HG02981 (cell line): Measurements from ENCODE around the gene COL4A1.

Experiments
- ATAC-seq: cut with Tn5 transposase; IDR thresholded peaks from one replicate; pipeline ENCODE4 v1.9.1; 2021; ENCODE audit warnings: mild to moderate bottlenecking, moderate library complexity; ENCODE audit not compliant: unreplicated experiment

Gene COL4A1

GRCh38 chr13:110179116-110179856 lies 127.7 kb downstream of the COL4A1 start:
- ATAC-seq, result no peak

- no peak for ATAC-seq
Measured at GRCh38 chr13:110177790-110178189, 129.2 kb downstream of the COL4A1 start.

GRCh38 chr13:110176431-110176830 lies 130.5 kb downstream of the COL4A1 start:
- ATAC-seq, result no peak

- no peak for ATAC-seq
Measured at GRCh38 chr13:110173247-110173818, 133.6 kb downstream of the COL4A1 start.

- ATAC-seq, result no peak
Measured at GRCh38 chr13:110170882-110171281, 136.1 kb downstream of the COL4A1 start.

GRCh38 chr13:110170020-110170790 lies 136.8 kb downstream of the COL4A1 start:
- ATAC-seq, result no peak

- no peak for ATAC-seq
Measured at GRCh38 chr13:110168999-110169933, 137.7 kb downstream of the COL4A1 start.

- no peak for ATAC-seq
Measured at GRCh38 chr13:110166598-110166997, 140.4 kb downstream of the COL4A1 start.

- ATAC-seq, result no peak
Measured at GRCh38 chr13:110164706-110165105, 142.3 kb downstream of the COL4A1 start.

GRCh38 chr13:110162866-110163658 lies 143.9 kb downstream of the COL4A1 start:
- no peak for ATAC-seq

GRCh38 chr13:110162053-110162452 lies 144.9 kb downstream of the COL4A1 start:
- no peak for ATAC-seq

GRCh38 chr13:110161112-110161882 lies 145.7 kb downstream of the COL4A1 start:
- no peak for ATAC-seq

- ATAC-seq, result no peak
Measured at GRCh38 chr13:110158226-110158625, 148.7 kb downstream of the COL4A1 start.

- no peak for ATAC-seq
Measured at GRCh38 chr13:110157718-110158117, 149.2 kb downstream of the COL4A1 start.

GRCh38 chr13:110156301-110157049 lies 150.5 kb downstream of the COL4A1 start:
- ATAC-seq, result no peak

- ATAC-seq, result no peak
Measured at GRCh38 chr13:110155072-110155471, 151.9 kb downstream of the COL4A1 start.

- ATAC-seq, result no peak
Measured at GRCh38 chr13:110154410-110154933, 152.5 kb downstream of the COL4A1 start.

GRCh38 chr13:110152351-110152750 lies 154.6 kb downstream of the COL4A1 start:
- no peak for ATAC-seq
